Subcutaneous adipose tissue (tissue), 4 donors: ENCODE measurements around the gene RAP2A. TPM values are rescaled to one million over a fixed set of nuclear protein-coding genes. Genes with fewer than 3 reads are reported as not detected.

ENCODE experiments used
- total RNA-seq, 4 donors: library from RNA; depleted of rRNA; stranded (reverse); fragments of >200 nt; gene quantifications; one replicate each; pipeline ENCODE4 v1.1.0, GENCODE V29; 2016
- TF ChIP-seq, protein P1 (sequence below): fragments of 450-650 bp; IDR thresholded peaks from one replicate; pipeline ENCODE4 v1.5.1; 2016; ENCODE audit warnings: low read depth, mild to moderate bottlenecking, control low read depth, antibody characterized with exemption, moderate library complexity

RAP2A gene
- total RNA-seq, 4 donors from 2014 or later, result 27.1 to 55.1 (median 45.4) TPM

DNA sequence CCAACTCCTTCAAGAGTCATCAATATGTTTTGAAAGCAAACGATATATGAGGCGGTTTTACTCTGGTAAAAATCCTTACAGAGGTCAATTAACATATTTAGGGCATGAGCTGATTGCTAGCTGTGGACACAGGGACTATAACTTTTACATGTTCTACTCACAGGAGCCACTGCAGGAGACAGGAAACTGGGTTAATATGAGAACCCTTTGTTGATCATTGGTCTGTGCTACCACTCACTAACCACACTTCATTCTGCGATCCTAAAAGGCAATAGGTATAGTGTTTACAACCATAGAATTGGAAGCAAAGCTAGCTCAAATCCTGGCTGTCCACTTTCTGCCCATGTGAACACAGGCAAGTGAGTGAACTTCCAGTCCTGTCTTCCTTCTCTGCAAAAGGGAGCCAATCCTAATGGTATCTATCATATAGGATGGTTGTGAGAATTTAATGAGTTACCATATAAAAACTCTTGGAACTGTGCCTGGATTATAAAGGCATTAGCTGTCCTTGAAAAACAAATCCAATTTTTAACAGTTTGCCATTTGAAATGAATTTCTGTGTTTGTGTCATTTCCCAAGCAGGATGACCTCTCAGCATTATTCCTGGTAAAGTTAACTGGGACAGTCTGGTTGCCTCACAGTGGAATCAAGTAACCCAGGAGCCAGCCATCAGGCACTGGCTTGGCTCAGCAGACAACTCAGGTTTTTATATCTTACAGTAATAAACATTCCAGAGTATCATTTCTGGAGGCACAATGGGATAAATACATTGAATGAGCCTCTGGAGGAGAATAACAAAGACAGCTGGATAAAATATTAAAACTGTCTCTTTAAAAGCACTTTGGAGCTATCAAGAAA, 29.8 kb upstream of the RAP2A start:
- TF ChIP-seq, protein P1, sequence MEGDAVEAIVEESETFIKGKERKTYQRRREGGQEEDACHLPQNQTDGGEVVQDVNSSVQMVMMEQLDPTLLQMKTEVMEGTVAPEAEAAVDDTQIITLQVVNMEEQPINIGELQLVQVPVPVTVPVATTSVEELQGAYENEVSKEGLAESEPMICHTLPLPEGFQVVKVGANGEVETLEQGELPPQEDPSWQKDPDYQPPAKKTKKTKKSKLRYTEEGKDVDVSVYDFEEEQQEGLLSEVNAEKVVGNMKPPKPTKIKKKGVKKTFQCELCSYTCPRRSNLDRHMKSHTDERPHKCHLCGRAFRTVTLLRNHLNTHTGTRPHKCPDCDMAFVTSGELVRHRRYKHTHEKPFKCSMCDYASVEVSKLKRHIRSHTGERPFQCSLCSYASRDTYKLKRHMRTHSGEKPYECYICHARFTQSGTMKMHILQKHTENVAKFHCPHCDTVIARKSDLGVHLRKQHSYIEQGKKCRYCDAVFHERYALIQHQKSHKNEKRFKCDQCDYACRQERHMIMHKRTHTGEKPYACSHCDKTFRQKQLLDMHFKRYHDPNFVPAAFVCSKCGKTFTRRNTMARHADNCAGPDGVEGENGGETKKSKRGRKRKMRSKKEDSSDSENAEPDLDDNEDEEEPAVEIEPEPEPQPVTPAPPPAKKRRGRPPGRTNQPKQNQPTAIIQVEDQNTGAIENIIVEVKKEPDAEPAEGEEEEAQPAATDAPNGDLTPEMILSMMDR, result no peak

DNA sequence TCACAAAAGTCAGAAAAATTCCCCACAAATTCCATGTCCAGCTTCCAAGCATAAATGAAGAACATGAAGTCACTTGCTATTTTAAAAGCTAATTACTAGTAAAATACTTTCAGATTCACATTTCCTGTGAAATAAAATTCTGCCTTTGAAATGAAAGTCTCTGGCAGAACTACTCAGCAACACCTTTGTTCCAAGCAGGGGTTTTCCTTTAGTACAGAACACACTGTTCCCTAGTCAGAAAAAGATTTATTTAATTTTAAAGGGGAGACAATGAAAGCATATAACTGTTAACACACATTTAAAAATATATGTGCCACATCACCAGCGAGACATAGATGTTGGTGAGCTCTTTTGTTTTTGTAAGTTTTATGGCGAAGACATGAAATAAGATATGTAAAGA, 26.4 kb upstream of the RAP2A start:
- TF ChIP-seq, protein P1, result no peak

DNA sequence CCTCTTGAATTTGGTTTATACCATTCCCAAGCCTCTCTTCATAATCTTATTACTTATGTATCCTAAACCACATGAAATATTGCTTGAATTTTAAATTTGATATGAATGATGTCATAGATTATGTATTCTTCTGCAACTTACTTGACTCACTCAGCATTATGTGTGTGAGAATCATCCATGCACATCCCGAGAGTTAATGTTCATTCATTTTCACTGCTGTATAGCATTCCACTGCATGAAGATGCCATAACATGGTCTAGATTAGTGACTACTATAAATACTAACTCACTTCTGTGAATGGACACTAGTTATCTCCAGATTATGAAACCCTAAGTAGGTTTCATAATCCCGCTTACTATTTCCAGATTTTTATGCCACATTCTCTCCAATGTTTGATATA, 25.0 kb upstream of the RAP2A start:
- TF ChIP-seq, protein P1, result no peak

DNA sequence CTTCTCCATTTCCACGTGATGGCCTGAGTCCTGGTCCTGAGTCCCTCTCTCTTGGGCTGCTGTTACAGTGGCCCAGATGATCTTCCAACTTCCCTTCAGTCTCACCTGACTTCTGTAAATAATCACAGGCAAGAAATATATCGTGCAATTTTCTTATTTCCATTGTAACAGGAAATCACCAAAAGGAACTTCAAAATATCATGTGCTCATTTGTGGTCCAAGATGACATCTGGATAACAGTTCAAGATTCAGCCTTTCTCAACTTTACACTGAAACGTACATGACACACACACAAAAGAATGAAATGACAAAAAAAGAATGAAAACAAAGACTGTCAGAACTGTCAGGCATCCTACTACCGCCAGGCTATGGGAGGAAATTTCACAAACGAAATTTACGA, 22.0 kb upstream of the RAP2A start:
- TF ChIP-seq, protein P1, result no peak

DNA sequence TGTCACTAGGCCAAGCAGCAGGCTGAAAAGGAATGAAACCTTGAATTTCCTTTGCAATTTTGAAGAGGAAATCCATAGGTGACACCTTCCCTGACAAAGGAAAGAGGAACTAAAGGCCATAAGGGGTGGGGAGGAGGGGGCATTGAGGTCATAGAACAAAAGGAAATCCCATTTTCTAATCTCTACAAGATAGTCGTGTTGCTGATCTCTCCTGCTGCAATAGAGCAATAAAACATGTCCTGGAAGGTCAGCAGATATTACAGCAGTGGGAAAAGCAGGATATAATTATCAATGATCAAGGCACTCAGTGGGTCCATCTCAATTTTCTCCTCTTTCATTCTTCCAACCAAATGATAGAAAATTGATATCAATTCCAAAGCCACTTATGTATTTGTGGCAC, 20.3 kb upstream of the RAP2A start:
- TF ChIP-seq, protein P1, result no peak

DNA sequence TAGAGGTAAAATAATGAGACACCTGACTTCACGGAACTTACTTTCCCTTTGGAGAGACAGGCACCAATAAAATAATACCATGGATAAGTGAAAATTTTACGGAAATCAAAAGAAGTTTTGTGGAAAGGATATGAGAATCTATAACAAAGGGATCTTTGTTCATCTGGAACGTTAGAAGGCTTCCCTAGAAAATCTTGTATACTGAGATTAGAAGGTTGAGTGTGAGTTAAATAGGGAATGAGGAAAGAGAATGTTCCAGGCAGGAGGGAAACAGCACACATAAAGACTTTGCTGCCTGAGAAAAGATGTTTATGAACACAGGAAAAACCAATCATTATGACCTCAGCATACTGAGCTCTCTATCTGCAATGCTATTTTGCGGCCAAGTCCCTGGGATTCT, 19.6 kb upstream of the RAP2A start:
- TF ChIP-seq, protein P1, result no peak

DNA sequence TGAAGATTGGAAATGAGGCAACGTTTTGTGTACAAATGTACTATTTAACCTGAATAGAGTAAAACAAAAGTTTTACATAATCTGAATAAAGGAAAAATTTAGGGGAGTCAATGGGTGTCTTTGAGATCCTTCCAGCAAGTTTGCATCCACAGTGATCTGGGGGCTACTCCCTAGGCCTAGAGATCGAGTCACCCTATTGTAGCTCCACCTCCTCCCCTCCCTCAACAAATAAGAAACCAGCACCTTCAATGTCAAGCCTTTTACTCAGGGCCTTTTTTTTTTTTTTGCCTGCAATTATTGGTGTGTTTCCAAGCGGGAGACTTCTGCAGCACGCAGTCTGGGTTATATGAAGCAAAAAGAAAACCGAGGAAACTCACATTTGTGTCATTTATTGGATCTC, 16.3 kb upstream of the RAP2A start:
- TF ChIP-seq, protein P1, result no peak
